ENCODE measurements around the gene KHDRBS1. TPM values are rescaled to one million over a fixed set of nuclear protein-coding genes. Genes with fewer than 3 reads are reported as not detected.

Gene KHDRBS1
- total RNA-seq, 1 donor from 2014 or later, result 128 TPM

- TF ChIP-seq CTCF (IDR thresholded peaks at IDR 0.05), result no peak
- Mint-ChIP-seq H3K4me3 (ENCODE audit: unreplicated experiment) (peak overlapping the region; percentile 1), H3K9me3 (ENCODE audit: unreplicated experiment) (no peaks in the 10 kb centered on the region), H3K4me1 (ENCODE audit: unreplicated experiment) (peaks cover 55% of the 10 kb centered on the region), H3K36me3 (ENCODE audit: unreplicated experiment) (peaks cover 6% of the 10 kb centered on the region), H3K27ac (ENCODE audit: unreplicated experiment) (peak overlapping the region; percentile 54), H3K27me3 (ENCODE audit: unreplicated experiment) (no peaks in the 10 kb centered on the region)
- DNase-seq (ENCODE audit: extremely low spot score, unreplicated experiment), result no peak
Measured at GRCh38 chr1:32066489-32066873, 52.8 kb downstream of the KHDRBS1 start.

GRCh38 chr1:32068957-32069588 lies 55.4 kb downstream of the KHDRBS1 start:
- no peak overlapping the region for H3K4me3 Mint-ChIP-seq (ENCODE audit: unreplicated experiment)
- H3K36me3 Mint-ChIP-seq (ENCODE audit: unreplicated experiment), result no peaks in the 10 kb centered on the region
- H3K4me1 Mint-ChIP-seq (ENCODE audit: unreplicated experiment), result peaks cover 48% of the 10 kb centered on the region
- no peak for TF ChIP-seq CTCF (IDR thresholded peaks at IDR 0.05)
- no peak for DNase-seq (ENCODE audit: extremely low spot score, unreplicated experiment)
- no peaks in the 10 kb centered on the region for H3K9me3 Mint-ChIP-seq (ENCODE audit: unreplicated experiment)
- H3K27me3 Mint-ChIP-seq (ENCODE audit: unreplicated experiment), result no peaks in the 10 kb centered on the region
- peak overlapping the region; percentile 57 for H3K27ac Mint-ChIP-seq (ENCODE audit: unreplicated experiment)

- Mint-ChIP-seq H3K9me3 (ENCODE audit: unreplicated experiment) (no peaks in the 10 kb centered on the region), H3K36me3 (ENCODE audit: unreplicated experiment) (peaks cover under 1% of the 10 kb centered on the region), H3K27me3 (ENCODE audit: unreplicated experiment) (no peaks in the 10 kb centered on the region), H3K4me3 (ENCODE audit: unreplicated experiment) (peak overlapping the region; percentile 91), H3K4me1 (ENCODE audit: unreplicated experiment) (peaks cover 47% of the 10 kb centered on the region), H3K27ac (ENCODE audit: unreplicated experiment) (peak overlapping the region; percentile 93)
- no peak for DNase-seq (ENCODE audit: extremely low spot score, unreplicated experiment)
- no peak for TF ChIP-seq CTCF (IDR thresholded peaks at IDR 0.05)
Measured at GRCh38 chr1:32071758-32072621, 58.3 kb downstream of the KHDRBS1 start.

- peaks cover 8% of the 10 kb centered on the region for H3K36me3 Mint-ChIP-seq (ENCODE audit: unreplicated experiment)
- no peaks in the 10 kb centered on the region for H3K27me3 Mint-ChIP-seq (ENCODE audit: unreplicated experiment)
- peaks cover 46% of the 10 kb centered on the region for H3K4me1 Mint-ChIP-seq (ENCODE audit: unreplicated experiment)
- no peaks in the 10 kb centered on the region for H3K9me3 Mint-ChIP-seq (ENCODE audit: unreplicated experiment)
- H3K27ac Mint-ChIP-seq (ENCODE audit: unreplicated experiment), result peak within 1 kb of the TSS; percentile 93
- H3K4me3 Mint-ChIP-seq (ENCODE audit: unreplicated experiment), result peak within 1 kb of the TSS; percentile 91
- peak; percentile 98 for DNase-seq (ENCODE audit: extremely low spot score, unreplicated experiment)
- no peak for TF ChIP-seq CTCF (IDR thresholded peaks at IDR 0.05)
Measured at GRCh38 chr1:32072622-32073298, 59.1 kb downstream of the KHDRBS1 start, which contains the start of gene TMEM39B. TSS of gene TMEM39B (plus strand) at chr1:32072939. CDS start at chr1:32073048, 109 bp downstream.

All from osteocyte (in vitro differentiated cells).